Thyroid gland (tissue), 4 donors: ENCODE data around the gene COL18A1. TPM values are rescaled to one million over a fixed set of nuclear protein-coding genes. Genes with fewer than 3 reads are reported as not detected.
A peak's percentile ranks its signal among the peaks of the same experiment; 100 is the strongest.
"Not testable (repeated sequence)": the region's sequence is repeated elsewhere in the genome, so short reads cannot be mapped to it uniquely, and the experiment has no call there.

Experiments
- DNase-seq, 2 donors: peaks; one replicate each; pipeline ENCODE4 v3.0.0-alpha.2; 2019
- H3K27ac ChIP-seq, 3 donors: fragments of 200-600 bp; sonication (generic); 1 replicate in 2 of 3; 2 replicates in 1 of 3; pipeline ENCODE4 v1.5.1; 2016 to 2019; ENCODE audit warnings: mild to moderate bottlenecking in 1 of 3, moderate library complexity in 1 of 3
- H3K27me3 ChIP-seq: fragments of 200-600 bp; sonication (generic); one replicate; pipeline ENCODE4 v1.5.1; 2019
- H3K36me3 ChIP-seq, 2 donors: fragments of 200-600 bp; sonication (generic); one replicate each; pipeline ENCODE4 v1.5.1; 2016 to 2019
- H3K4me1 ChIP-seq, 2 donors: fragments of 200-600 bp; sonication (generic); one replicate each; pipeline ENCODE4 v1.5.1; 2017 to 2019
- H3K4me3 ChIP-seq, 3 donors: fragments of 200-600 bp; sonication (generic); replicated peaks in 1 of 3; 1 replicate in 2 of 3; 2 replicates in 1 of 3; pipeline ENCODE4 v1.5.1; 2016; ENCODE audit warnings: mild to moderate bottlenecking in 1 of 3
- H3K9me3 ChIP-seq: fragments of 200-600 bp; sonication (generic); one replicate; pipeline ENCODE4 v1.5.1; 2017
- POLR2A ChIP-seq, 2 donors: fragments of 450-650 bp; IDR thresholded peaks; one replicate each; pipeline ENCODE4 v1.6.1; 2017; ENCODE audit warnings: antibody characterized with exemption in 2 of 2, mild to moderate bottlenecking in 2 of 2, moderate library complexity in 1 of 2
- WGBS, 2 donors: methylation state at CpG; one replicate each; pipeline ENCODE4 v1.1.5; 2017; 5-methylcytosine and 5-hydroxymethylcytosine counted together
- intact Hi-C: fragments of 100-400 bp; cut with DNase I; formaldehyde crosslinking; loops from one replicate; pipeline ENCODE4 v1.15.1; 2023
- total RNA-seq, 4 donors: library from RNA; depleted of rRNA; stranded (reverse); fragments of >200 nt; gene quantifications; one replicate each; pipeline ENCODE4 v1.2.3, GENCODE V29; 2016
- TF ChIP-seq, protein P1 (sequence below), 6 experiments: fragments of 200-600 bp in 3 of 6; fragments of 450-650 bp in 3 of 6; sonication (generic) in 3 of 6; IDR thresholded peaks; one replicate each; pipeline ENCODE4 v1.5.1; 2016 to 2019; ENCODE audit warnings: antibody characterized with exemption in 6 of 6, mild to moderate bottlenecking in 2 of 6, inconsistent platforms in 1 of 6, moderate library complexity in 1 of 6

COL18A1 gene
- total RNA-seq, 4 donors from 2014 or later: 105 to 264 (median 238) TPM

- intact Hi-C loops: no loop called here
- Histone ChIP-seq H3K4me3 (no peak overlapping the region), H3K27me3 (no peaks in the 10 kb centered on the region), H3K27ac (peak overlapping the region in 2 of 3 donors; percentile 17 to 96), H3K9me3 (no peaks in the 10 kb centered on the region), H3K36me3 (no peaks in the 10 kb centered on the region), H3K4me1 (peaks cover 46 to 75% of the 10 kb centered on the region in 2 donors)
- TF ChIP-seq, protein P1, sequence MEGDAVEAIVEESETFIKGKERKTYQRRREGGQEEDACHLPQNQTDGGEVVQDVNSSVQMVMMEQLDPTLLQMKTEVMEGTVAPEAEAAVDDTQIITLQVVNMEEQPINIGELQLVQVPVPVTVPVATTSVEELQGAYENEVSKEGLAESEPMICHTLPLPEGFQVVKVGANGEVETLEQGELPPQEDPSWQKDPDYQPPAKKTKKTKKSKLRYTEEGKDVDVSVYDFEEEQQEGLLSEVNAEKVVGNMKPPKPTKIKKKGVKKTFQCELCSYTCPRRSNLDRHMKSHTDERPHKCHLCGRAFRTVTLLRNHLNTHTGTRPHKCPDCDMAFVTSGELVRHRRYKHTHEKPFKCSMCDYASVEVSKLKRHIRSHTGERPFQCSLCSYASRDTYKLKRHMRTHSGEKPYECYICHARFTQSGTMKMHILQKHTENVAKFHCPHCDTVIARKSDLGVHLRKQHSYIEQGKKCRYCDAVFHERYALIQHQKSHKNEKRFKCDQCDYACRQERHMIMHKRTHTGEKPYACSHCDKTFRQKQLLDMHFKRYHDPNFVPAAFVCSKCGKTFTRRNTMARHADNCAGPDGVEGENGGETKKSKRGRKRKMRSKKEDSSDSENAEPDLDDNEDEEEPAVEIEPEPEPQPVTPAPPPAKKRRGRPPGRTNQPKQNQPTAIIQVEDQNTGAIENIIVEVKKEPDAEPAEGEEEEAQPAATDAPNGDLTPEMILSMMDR (IDR thresholded peaks at IDR 0.05): no peak
- TF ChIP-seq POLR2A (IDR thresholded peaks at IDR 0.05): no peak
- 76 to 84% methylated on average over 5 to 15 of the region's 17 CpGs for WGBS, 2 donors
- DNase-seq: no peak
Measured at GRCh38 chr21:45434645-45435217, 29.8 kb downstream of the COL18A1 start.

GRCh38 chr21:45435405-45435981 lies 30.5 kb downstream of the COL18A1 start:
- DNase-seq: no peak
- Histone ChIP-seq H3K4me1 (peaks cover 46 to 67% of the 10 kb centered on the region in 2 donors), H3K27me3 (no peaks in the 10 kb centered on the region), H3K4me3 (no peak overlapping the region), H3K9me3 (no peaks in the 10 kb centered on the region), H3K36me3 (no peaks in the 10 kb centered on the region), H3K27ac (peak overlapping the region in 1 of 3 donors; percentile 30)
- intact Hi-C loops: no loop called here
- TF ChIP-seq, protein P1 (IDR thresholded peaks at IDR 0.05): no peak
- no peak for TF ChIP-seq POLR2A (IDR thresholded peaks at IDR 0.05)
- 91 to 96% methylated on average over 13 to 15 of the region's 15 CpGs for WGBS, 2 donors

DNA sequence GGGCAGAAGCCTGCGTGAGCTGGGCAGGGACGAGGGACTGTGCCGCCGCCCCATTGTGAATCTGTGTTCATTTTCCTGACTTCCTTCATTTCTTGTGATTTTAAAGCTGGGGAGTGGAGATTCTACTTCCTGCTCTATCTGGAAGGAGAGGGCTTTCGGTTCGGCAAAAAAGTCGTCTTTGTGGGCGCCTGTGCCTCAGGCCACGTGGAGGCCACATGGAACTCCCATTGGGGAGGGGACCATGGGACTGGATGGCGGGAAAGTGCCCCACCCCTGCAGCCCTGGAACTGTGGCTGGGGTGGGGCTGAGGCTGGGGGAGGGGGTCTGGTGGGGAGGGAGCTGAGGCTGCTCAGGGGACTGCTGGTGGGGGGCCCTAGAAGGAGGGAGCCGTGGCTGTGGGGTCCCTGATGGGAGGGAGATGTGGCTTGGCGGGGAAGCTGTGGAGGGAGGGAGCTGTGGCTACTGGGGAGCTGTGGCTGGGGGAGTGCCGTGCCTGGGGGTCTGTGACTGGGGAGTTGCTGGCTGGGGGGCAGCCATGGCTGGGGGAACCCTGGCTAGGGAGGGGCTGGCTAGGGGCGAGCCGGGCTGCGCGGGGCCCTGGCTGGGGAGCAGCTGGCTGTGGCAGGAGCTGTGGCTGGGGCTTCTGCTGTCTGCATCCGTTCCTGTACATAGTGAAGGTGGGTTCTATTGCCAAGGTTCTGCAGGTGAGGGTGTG lies 31.5 kb downstream of the COL18A1 start:
- H3K4me1 ChIP-seq: peaks cover 36 to 57% of the 10 kb centered on the region in 2 donors
- intact Hi-C loops: no loop called here

DNA sequence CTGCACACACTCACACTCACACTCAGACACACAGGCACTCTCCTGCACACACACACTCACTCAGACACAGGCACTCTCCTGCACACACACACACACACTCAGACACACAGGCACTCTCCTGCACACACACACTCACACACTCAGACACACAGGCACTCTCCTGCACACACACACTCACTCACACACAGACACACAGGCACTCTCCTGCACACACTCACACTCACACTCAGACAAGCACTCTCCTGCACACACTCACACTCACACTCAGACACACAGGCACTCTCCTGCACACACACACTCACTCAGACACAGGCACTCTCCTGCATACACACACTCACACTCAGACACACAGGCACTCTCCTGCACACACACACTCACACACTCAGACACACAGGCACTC lies 32.9 kb downstream of the COL18A1 start:
- H3K27ac ChIP-seq, DNase-seq, H3K27me3 ChIP-seq, H3K4me3 ChIP-seq, H3K9me3 ChIP-seq, H3K36me3 ChIP-seq, intact Hi-C loops: not testable (repeated sequence)
- H3K4me1 ChIP-seq: peaks cover 23 to 44% of the 10 kb centered on the region in 2 donors

More for the DNA sequence above, 31.5 kb downstream of the COL18A1 start:
- Histone ChIP-seq H3K36me3 (no peaks in the 10 kb centered on the region), H3K9me3 (no peaks in the 10 kb centered on the region), H3K27ac (peak overlapping the region in 1 of 3 donors; percentile 17), H3K27me3 (no peaks in the 10 kb centered on the region), H3K4me3 (no peak overlapping the region)
- no peak for DNase-seq
- 86 to 95% methylated on average over 11 to 14 of the region's 18 CpGs for WGBS, 2 donors
- no peak for TF ChIP-seq POLR2A (IDR thresholded peaks at IDR 0.05)
- TF ChIP-seq, protein P1 (IDR thresholded peaks at IDR 0.05): no peak

DNA sequence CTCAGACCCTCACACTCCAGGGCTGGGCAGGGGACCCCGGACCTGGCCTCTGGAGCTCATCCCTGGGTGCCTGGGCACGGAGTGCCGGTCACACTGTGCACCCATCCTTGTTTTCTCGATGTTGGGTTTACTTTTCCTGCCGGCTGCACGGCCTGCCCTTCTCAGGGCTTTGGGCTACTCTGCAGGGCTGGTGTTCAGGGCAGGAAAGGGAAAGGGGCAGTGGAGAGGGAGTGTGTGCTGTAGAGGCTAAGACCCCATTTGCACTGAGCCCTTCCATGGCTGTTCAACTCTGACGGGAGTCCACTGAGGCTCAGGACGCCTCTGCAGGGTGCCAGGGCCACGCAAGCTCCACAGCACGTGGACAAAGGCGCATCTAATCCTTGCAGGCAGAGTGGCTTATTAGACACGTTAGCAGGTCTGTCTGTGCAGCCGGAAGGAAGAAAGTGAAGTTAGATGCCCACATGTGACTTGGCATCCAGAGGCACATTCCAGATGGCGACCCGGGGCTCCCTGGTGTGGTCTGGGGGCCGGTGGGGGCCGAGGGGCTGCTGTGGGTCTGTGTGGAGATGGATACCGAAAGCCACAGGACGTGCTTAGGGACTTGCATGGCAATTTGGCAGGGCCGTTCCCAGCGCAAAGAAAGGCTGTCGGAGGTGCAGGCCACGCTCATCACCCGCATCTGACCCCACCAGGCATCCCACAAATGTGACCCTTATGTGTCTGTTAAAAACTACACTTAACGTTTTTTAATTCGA lies 33.6 kb downstream of the COL18A1 start:
- DNase-seq: no peak
- Histone ChIP-seq H3K36me3 (no peaks in the 10 kb centered on the region), H3K4me1 (peaks cover 19 to 38% of the 10 kb centered on the region in 2 donors), H3K27me3 (no peaks in the 10 kb centered on the region), H3K4me3 (peak overlapping the region in 1 of 3 donors; percentile 6), H3K9me3 (no peaks in the 10 kb centered on the region), H3K27ac (peak overlapping the region; percentile 15 to 75 (median 75))
- TF ChIP-seq POLR2A (IDR thresholded peaks at IDR 0.05): no peak
- TF ChIP-seq, protein P1 (IDR thresholded peaks at IDR 0.05): no peak
- intact Hi-C loops: no loop called here
- 62 to 79% methylated on average over 10 to 26 of the region's 26 CpGs for WGBS, 2 donors
